Raji (cell line): ENCODE measurements around the gene CADM1.

Experiments
- POLR2A ChIP-seq: IDR thresholded peaks from 2 replicates; pipeline ENCODE4 v1.6.1; 2011; ENCODE audit warnings: low read depth, low read length, control low read depth; ENCODE audit not compliant: insufficient read depth

Gene CADM1

DNA sequence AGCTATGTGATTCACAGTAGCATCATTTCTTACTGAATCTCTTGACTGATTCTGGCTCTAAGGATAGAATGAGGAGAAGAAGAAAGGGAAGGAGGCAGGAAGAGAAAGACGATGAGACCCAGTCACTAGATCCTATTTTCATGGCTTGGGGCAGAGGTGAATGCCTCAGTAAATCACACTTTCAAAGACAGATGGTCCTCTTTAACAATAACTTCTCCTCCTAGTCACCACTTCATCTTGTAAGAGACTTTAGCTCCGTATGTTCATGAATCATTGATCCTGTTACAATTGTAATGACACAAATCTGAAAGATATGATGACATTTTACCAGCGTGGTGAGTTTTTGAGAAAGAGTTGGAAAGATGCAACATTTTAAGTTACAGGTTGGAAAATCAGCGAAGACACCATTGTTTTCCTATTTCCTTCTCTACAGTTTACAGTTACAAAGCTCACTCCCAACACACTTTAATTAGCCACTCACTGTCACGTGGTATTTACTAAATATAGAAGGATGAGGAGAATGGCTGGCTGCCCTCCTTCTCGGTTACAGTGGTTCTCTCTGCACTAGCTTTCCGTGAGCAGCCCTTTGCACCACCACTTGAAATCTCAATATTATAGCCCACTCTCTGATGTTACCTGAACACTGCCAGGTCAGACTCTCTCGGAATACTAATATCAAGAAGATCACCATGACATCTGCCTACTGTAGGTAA, 205.8 kb downstream of the CADM1 start:
- TF ChIP-seq POLR2A: no peak

DNA sequence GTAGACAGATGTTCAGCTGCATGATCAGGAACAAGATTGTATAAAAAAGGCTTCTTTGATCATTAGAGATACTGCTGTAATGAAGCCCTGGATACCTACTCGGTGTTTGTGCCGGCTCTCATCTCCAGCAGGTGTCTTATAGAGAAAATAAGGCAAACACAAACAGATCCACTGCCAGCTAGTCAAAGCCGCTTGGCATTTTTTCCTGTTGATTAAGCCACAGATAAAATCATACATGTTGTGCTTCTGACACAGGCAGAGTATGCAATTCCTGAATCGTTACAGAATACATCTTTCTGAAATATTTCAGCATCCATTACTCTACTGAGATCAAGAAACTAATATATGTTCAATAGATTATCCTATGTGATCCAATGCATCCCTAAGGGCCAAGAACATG, 206.9 kb downstream of the CADM1 start:
- TF ChIP-seq POLR2A: no peak

DNA sequence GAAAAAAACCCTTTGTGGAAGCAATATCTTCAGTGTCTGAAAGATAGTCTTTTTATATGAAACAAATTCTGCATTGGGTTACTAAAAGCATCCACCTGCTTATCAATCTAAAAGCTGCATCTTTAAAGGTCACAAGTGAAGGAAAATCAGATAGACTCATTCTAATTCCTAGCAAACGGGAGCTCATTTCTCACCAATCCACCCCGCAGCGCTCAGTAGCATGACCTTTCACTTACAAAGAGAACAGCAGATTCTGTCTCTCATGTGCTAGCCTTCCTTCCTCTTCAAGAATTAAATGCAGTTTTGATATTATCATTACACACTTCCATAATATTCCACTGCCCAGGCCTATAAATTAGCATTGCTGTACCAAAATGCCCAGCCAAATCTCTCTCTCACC, 212.9 kb downstream of the CADM1 start:
- no peak for TF ChIP-seq POLR2A

DNA sequence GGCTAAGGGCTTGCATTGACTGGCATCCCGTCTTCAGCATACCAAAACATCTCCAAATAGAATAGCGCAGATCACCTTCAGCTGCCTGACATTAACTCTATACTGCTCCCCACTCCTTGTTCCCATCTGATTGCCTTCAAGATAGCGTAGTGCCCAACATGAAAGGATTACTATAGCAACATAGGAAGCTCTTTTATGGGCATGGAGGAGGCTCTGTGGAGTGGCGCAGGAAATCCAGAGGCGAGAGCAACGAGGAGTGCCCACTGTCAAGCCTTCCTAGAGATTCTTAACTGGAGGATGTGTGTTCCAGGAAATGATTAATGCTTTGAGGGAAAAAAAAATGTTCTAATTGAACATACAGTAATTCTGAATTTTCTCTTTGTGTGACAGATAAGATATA, 213.3 kb downstream of the CADM1 start:
- no peak for TF ChIP-seq POLR2A

DNA sequence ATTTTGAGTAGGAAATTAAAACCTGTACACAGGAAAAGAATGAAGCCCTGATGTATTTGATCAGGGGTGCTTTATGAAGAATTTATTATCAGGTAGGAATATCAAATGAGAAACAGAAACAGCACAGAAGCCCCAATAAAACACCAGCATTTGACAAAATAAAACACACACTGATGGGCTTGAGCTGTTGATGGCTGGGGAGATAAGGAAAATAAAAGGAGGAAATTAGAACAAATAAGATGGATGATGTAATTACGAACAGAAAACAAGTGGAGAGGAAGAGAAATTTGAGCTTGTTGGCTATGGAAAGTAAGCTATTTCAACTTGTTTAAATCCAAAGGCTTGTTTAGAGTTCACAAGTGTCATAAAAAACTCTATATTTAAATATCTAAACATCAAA, 213.7 kb downstream of the CADM1 start:
- no peak for TF ChIP-seq POLR2A

DNA sequence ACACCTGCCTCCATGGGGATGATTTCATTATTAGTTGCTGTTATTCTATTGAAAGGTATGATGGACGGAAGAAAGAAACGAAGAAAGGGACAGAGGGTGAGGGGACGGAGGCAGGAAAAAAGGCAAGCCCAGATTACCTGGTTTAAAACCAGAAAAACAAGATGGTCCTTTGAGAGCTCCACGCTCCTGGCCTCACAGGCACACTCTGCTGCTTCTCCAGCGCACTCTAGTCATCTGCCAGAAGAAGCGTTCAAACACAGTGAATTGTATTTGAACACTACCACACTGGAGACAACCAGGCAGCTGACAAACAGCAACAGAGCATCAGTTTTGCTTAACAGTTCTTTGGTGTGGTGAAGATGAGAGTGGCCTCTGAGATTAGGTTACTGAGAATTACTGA, 216.9 kb downstream of the CADM1 start:
- TF ChIP-seq POLR2A: no peak

DNA sequence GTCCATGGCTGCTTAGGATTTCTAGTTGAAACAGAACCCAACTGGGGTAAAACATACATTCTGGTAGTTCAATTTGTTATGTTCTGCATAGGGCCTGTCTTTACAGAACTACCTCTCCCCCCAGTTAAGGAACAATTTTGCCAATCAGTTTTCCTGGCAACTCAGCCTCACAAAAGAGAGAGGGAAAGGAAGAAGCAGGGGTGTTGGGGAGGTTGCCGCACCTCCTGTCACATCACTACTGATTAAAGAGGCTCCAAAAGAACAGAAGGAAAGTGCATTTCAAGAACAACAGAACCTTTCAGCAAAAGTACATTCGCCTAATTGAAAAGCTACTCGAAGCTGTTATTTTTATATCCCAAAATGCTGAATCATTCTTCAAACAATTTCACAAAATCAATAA, 217.6 kb downstream of the CADM1 start:
- TF ChIP-seq POLR2A: no peak

DNA sequence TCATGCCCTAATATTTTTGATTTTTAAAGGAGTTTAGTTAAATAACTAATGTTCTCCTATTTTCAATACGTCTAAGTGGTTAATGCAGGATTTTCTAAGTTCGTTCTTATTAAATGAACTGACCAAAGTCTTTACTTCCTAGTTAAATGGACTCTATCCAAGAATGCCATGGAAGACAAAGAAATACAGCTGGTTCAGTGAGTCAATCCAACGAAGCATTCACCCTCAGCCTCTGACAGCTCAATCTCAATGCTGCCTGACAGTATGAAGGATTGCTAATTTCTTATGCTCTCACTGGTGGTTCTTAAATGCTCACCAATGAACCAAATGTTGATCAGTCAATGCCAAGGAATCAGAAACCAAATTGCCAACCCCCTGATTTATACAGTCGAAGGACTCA, 219.4 kb downstream of the CADM1 start:
- no peak for TF ChIP-seq POLR2A

DNA sequence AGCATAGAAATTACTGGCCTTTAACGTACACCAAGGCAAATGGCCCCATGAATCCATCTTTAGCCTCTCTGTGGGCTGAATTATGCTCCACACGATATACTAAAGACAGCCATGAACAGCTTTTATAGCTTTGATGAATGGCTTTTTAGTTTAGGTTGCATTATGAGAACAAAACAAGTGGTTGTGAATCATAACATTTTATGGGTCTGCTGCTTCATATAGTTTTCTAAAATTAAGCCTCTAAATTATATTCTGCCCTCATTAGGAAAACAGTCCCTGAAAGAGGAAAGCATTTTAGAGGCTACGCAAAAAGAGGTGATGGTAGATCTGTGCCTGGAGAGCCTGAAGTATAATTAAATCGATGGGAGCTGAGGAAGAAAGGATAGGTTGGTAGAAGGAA, 221.3 kb downstream of the CADM1 start:
- TF ChIP-seq POLR2A: no peak

DNA sequence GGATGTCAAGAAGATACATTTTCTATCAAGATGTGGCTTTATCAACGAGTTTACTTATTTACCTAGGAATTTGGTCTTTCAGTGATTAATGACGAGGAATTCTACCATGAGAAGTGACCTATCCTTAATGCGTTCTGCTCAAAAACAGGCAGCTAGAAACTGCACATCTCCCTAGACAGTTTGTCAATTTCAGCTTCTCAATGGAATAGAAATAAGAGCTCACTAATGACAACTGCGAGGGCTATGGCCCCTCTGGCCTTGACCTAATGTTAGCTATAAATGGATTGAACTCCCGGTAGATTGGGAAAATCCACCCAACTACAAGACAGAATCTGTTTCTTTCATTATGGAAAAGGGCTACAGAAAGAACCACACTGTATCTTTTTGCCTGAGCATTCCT, 223.4 kb downstream of the CADM1 start:
- no peak for TF ChIP-seq POLR2A

DNA sequence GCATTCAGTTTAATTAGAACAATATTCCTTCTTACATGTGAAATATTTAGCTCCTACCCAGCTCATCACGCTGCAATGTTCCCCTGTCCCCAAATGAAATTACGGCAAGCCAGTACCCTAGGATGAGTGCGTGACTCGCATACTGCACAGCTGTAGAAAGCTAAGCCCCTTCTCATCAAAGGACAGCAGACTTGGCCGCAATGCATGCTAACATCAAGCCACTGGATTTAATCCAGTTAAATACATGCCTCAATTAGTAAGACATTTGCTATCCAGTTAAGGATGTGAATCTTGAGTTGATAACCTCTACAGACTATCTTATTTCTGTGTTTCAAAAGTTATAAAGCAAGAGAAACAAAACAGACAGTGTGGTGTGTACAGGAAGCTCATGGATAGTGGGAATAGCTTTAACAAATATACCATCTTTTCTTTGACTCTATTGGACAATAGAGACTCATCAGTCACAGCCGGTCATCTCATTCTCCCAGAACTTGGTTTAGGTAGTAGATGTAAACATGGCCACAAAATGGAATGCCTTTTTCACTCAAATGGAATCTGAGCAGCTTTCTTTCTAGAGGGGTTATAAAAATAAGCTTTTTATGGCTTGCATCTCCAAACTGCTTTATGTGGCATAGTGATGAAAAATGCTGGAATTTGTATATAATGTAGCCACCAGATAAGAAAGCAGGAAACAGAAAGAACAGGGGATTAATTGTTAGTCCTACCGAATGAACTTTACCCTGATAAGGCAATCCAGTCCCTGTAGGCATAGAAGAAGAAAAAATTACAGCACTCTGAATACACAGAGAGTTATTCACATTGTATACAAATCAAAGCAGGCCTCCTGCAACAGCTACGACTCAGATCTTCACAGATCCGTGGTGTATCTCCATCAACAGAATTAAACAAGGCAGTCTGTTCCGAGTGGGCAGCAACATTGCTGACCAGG, 224.1 kb downstream of the CADM1 start:
- no peak for TF ChIP-seq POLR2A

DNA sequence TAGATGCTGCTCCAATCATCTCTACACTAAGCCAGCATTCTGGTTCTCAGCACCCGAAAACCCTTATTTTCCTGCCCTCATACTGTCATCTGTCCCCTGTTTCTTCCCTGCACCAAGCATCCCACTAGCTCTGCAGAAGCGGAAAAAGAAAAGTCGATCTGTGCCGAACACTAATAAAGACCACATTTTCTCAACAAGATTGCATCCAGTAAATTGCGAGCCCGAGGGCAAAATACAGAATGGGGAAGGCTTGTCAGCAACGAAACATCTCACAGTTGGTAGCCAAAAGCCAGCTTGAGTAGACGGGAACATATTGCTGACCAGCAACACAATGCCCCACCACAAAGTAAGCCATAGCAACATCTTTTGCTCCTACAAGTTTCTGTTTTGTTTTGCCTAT, 227.4 kb downstream of the CADM1 start:
- TF ChIP-seq POLR2A: no peak

DNA sequence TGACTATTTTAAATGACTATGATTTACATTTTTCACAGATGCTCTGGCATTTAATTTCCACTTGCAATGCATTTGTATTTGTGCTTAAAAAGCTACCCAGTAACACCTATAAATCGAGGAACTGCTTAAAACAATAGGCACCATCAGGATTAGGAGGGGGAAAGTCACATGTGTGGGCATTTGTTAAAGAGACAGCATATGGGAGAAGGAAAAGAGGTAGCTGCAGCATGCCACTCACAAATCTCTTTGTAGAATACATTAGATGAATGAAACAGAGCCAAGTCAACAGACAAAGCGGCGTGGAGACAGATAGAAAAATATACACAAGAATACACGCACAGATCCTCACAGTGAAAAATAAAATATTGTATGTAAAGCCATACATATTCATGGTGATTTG, 228.0 kb downstream of the CADM1 start:
- no peak for TF ChIP-seq POLR2A

DNA sequence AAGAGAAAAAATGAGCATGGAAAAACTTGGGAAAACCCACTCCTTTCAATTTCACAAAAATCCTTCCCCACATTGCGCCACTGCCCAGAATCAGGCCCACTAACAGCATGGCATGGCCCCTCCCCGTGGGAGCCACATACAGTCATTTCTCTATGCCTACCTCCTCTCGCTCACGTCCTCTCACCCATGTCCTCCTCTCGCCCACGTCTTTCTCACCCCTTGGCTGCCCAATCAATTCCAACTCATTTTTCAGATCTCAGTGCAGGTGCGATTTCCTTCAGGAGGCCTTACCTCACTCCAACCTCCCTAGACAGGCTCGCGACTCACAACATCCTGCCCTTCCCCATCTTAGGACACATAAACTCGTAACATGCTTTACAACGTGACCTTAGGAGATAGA, 229.2 kb downstream of the CADM1 start:
- TF ChIP-seq POLR2A: no peak

DNA sequence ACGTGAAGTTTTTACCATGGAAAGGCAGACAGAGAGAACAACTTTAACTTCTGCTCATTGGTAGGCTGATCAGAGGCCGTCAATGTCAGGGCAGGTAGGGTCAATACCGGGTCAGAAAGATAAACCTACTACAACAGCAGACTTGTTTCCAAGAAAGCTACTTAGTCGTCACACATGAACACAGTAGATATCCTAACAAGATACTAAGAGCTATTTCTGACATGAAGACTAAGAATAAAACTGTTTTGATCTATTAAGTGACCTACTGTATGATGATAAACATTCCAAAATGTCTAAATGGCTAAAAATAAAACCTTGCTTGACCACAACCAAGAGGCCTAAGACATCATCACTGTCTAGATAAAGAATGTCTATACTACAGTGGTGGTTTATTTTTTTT, 231.3 kb downstream of the CADM1 start:
- TF ChIP-seq POLR2A: no peak

DNA sequence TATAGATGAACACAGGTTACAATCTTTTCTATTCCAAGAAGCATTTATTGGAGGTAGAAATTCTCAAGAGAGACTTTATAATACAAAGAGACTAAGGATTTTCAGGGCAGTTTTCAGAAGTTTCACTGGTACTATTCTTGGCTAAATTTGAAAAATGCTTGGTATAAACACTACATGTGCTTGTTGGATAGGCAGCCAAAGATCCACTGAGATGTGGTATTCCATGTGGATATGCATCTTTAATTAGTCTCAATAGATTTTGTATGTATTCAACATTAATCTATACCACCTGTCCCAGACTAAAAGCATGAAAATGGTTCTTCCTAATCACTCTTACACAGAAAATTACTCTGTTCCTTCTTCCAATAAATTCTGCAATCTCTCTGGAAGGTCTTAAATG, 232.6 kb downstream of the CADM1 start:
- TF ChIP-seq POLR2A: no peak
